Activated CD4-positive, CD25-positive, alpha-beta regulatory T cell treated with anti-CD3 and anti-CD28 coated beads, Interleukin-2, amount 50 U/mL, for 16 hours (primary cell): ENCODE results near the gene PALM.
"Not testable (repeated sequence)": the region's sequence is repeated elsewhere in the genome, so short reads cannot be mapped to it uniquely, and the experiment has no call there.

Experiments
- DNase-seq: peaks from one replicate; pipeline ENCODE4 v3.0.0-alpha.2; 2020; ENCODE audit warnings: low read depth, low spot score

Gene PALM

DNA sequence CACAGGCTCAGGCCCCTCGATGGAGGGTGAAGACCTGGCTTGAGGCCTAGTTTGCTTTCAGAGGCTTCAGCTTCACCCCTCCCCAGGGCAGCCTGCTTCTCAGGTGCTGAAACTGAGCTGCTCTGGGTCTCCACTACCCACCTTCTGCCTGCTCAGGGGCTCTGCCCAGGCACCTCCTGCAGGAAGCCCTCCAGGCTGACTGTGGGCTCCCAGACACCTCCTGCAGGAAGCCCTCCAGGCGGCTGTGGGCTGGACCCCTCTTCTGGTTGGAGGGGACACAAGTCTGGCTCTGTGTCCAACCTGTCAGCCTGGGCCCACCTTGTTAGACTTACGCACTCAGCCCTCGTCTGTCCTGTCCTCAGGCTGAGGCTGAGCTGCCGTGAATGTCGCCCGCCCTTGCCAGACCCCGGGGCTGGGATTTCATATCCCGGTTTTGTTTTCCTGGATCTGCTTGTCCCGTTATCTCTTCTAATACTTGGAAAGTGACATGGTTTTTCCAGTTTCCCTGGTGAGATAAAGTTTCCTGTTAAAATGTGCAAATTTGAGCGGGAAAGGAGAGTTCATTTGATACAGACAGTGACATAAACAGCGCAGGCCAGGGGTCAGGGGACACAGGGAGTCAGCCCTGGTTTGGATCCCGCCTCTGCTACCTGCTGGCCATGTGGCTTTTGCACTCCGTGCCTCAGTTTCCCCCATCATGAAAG is 21.4 kb downstream of the PALM start:
- DNase-seq, result no peak

GRCh38 chr19:731000-731399 is 22.3 kb downstream of the PALM start:
- no peak for DNase-seq

- no peak for DNase-seq
These were observed 23.7 kb downstream of the PALM start for GRCh38 chr19:732148-733069.

DNA sequence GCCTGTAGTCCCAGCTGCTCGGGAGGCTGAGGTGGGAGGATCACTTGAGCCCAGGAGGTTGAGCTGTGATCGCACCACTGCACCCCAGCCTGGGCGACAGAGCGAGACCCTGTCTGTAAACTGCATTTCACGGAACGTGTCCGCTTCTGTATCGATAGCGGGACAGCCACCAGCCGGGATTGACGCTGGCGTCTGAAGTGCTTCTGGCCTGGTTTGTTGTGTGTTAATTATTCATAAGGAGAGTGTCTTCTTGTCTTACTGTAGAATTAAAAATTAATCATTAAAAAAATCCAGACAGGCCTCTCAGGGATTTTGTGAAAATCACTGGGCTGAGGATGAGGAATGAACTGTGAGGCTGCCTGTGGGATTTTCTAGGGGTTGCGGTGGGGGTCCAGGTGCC is 26.0 kb downstream of the PALM start:
- no peak for DNase-seq

DNA sequence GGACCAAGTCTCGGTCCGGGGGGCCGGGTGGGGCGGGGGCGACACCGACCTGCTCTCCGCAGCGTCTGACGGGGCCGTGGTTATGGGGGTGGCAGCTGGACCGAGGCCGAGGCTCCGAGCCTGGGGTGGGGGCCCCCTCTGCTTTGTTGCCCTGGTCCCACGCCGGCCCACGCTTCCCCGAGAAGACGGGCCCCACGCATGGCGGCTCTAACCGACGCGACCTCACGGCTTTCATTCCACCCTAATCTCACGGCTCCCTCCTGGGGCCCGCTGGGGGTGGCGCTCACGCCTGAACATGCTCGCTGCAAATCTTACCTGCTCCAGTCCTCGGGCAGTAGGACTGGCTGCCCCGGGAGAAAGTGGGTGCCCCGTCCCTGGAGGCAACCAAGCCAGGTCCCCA is 27.4 kb downstream of the PALM start:
- DNase-seq, result no peak

GRCh38 chr19:737591-738093 is 28.9 kb downstream of the PALM start:
- DNase-seq, result no peak

DNA sequence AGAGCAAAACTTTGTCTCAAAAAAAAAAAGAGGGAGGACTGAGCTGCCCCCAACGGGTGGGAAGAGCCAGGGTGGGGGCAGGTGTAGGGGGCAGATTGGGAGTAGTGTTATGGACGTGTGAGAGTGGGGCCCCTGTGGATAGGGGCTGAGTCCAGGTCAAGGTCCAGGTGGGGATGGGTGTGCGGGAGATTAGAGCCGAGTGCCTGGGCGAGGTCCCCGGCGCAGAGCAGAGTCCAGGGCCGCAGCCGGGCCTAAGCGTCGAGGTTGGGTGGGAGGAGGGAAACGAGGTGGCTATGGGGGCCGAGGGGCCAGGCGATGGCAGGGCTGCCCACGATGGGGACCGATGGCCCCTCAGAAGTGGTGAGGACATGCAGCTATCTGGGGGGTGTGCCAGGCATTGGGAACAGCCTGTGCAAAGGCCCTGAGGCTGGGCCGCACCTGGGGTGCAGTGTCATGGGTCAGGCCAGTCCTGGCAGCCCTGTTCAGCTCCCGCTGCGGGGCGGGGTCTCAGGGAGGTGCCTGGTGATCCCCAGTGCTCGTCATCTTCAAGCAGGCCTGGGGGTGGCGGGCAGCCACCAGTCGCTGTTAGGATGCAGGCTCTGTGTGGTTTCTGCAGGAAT is 29.9 kb downstream of the PALM start:
- DNase-seq, result no peak

GRCh38 chr19:739998-740715 is 31.4 kb downstream of the PALM start:
- no peak for DNase-seq

- DNase-seq, result not testable (repeated sequence)
These were observed 32.2 kb downstream of the PALM start for GRCh38 chr19:740816-741505.

DNA sequence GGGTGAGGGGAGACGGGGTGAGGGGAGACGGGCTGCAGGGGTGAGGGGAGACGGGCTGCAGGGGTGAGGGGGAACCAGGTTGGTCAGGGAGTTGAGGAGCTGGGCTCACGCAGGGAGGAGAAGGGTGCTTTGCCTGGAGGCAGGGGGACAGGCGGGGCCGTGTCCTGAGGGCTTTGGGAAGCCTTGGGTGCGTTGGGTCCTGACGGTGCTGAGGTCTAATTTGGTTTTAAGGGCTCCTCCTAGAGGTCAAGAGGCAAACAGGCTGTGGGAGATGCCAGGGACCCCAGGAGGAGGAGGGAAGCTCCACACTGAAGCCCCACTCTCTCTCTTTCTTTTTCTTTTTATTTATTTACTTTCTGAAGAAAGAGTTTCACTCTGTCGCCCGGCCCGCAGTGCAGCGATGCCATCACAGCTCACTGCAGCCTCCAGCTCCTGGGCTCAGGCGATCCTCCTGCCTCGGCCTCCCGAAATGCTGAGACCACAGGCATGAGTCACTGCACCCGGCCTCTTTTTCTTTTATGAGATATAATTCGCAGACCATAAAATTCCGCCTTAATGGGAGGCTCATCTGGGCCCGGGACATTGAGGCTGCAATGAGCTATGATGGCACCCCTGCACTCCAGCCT is 32.9 kb downstream of the PALM start:
- no peak for DNase-seq

GRCh38 chr19:742540-743075 is 33.9 kb downstream of the PALM start:
- no peak for DNase-seq

- DNase-seq, result no peak
These were observed 34.5 kb downstream of the PALM start for GRCh38 chr19:743168-743687.

- not testable (repeated sequence) for DNase-seq
These were observed 36.4 kb downstream of the PALM start for GRCh38 chr19:745138-745537.

DNA sequence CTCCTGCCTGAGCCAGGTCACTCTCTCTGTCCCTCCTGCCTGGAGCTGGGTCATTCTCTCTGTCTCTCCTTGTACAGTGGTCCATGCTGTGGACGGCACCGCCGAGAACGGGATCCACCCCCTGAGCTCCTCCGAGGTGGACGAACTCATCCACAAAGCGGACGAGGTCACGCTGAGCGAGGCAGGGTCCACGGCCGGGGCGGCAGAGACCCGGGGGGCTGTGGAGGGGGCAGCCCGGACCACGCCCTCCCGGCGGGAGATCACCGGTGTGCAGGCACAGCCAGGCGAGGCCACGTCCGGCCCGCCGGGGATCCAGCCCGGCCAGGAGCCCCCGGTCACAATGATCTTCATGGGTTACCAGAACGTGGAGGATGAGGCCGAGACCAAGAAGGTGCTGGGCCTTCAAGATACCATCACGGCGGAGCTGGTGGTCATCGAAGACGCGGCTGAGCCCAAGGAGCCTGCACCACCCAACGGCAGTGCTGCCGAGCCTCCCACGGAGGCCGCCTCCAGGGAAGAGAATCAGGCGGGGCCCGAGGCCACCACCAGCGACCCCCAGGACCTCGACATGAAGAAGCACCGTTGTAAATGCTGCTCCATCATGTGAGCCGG is 37.6 kb downstream of the PALM start:
- DNase-seq, result no peak

- no peak for DNase-seq
These were observed 38.2 kb downstream of the PALM start for GRCh38 chr19:746956-747355.

GRCh38 chr19:747432-748273 is 38.9 kb downstream of the PALM start:
- no peak for DNase-seq

- DNase-seq, result no peak
These were observed 39.5 kb downstream of the PALM start for GRCh38 chr19:748274-748598.

DNA sequence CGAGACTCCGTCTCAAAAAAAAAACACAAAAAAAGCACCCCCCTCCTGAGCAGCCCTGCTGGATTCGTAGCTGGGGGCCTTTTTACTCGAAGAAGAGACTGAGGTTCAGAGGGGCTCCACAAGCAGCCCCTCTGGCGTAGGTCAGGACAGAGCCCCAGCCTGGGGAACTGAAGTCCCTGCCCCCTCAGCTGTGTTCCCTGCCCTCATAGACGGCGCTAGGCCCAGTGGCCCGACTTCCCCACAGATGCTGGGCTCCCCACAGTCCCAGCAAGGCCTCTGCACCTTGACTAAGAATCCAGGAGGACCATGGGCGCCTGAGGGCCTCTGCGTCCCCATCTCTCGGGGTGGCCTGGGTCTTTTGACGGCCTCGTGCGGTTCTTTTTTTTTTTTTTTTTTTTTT is 41.1 kb downstream of the PALM start:
- DNase-seq, result no peak
